Iris pigment epithelial cell (primary cell): ENCODE measurements around the gene ADH5.
"Not testable (repeated sequence)": the region's sequence is repeated elsewhere in the genome, so short reads cannot be mapped to it uniquely, and the experiment has no call there.

Source experiments
- DNase-seq: peaks from one replicate; pipeline ENCODE4 v3.0.0-alpha.2; 2011; ENCODE audit warnings: low read depth

The ADH5 gene

DNA sequence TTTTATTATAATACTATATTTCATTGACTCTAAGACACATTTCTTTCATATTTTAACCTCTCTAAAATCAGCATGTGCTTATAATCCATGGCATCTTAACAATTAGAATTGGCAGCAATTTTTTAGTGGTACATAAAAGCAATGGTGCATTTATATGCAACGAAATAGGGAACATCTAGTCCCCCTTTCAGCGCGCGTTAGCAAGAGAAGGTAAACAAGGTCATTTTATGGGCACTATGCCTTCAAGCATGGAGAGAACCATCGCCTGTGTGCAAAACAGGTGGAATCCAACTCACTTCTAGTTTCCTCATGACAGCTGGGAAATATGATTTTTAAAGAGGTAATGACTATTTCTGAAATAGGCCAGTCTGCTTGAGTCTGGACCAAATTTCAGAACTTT, 6.4 kb downstream of the ADH5 start:
- no peak for DNase-seq

DNA sequence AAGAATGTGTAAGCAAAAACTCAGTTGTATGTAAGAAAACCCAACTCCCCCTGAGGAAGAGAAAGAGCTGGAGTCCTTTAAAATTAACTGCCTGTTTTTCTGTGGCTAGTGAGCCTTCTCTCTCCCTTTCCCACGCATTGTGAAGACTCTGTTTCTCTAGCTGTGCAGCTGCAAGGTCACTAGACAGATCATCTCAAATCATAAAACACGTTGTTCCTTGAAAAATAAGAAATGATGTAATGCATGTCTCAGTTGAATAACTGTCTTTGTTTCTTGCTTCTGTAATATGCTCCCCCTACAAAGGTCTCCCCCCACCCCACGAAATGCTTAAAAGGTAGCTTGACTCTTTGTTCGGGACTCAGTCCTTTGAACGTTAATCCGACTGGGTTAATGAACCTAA, 7.7 kb downstream of the ADH5 start:
- DNase-seq: not testable (repeated sequence)

DNA sequence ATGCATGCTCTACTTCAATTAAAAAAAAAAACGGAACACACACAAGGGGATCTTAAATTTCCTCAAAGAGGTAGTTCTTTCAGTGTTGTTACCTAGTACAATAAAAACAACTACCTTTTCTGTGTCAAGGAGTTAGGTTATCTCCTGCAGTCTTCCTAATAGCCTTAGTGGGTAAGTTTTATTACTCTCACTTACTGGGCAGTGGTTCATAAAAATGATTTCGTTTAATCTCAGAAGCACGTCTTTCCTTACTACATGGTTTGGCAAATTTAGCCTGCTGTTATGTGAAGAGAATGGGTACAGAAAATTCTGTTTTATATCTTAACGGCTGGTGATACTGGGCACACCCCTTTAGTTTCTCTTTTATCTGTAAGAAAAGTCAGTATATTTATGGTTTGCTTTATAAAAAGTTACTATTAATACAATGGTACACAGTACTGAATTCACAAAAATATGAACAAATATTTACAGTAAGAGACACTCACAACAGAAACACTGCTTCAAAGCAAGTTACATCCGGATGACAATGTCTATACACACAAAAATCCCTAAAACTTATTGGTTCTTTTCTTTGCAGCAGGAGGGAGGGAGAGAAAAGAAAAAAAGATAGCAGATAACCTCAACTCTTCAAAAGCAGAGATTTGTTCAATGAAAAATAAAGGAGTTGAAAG, 8.8 kb downstream of the ADH5 start:
- DNase-seq: no peak

- DNase-seq: no peak
Observed at GRCh38 chr4:99078931-99079624, 9.5 kb downstream of the ADH5 start.

- no peak for DNase-seq
Observed at GRCh38 chr4:99078336-99078735, 10.3 kb downstream of the ADH5 start.

DNA sequence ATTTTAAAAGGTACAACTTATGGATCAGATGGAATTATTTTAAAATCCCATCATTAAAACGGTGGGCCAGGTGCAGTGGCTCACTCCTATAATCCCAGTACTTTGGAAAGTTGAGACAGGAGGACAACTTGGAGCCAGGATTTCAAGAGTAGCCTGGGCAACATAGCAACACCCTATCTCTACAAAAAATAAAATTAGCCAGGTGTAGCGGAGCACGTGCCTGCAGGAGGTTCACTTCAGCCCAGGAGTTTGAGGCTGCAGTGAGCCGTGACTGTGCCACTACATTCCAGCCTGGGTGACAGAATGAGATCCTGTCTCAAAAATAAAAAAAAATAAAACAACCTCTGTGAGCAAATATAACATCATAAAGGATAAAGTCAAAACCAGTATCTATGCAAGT, 11.4 kb downstream of the ADH5 start:
- DNase-seq: no peak

DNA sequence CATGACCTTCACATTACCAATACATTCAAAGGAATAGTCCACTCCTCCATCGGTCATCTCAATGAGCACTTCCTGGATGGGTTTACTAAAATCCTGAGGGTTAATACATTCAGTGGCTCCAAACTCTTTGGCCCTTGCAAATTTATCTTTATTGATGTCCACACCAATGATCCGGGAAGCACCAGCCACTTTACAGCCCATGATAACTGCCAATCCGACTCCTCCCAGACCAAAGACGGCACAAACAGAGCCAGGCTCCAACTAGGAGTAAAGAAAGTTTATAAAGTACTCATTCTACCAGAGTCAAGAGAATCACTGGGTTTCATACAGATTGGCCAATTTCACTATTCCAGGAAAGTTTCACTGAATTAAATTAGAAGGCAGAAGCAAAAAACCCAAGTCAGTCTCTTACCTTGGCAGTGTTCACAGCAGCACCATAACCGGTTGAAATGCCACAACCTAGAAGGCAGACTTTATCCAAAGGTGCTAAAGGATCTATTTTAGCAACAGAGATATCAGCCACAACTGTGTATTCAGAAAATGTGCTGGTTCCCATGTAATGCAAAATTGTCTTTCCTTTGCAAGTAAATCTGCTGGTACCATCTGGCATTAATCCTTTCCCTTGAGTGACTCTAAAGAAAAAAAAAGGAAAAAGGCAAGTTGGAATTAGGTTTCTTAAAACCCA, 12.2 kb downstream of the ADH5 start:
- no peak for DNase-seq

- no peak for DNase-seq
Observed at GRCh38 chr4:99074816-99075215, 13.8 kb downstream of the ADH5 start.

- no peak for DNase-seq
Observed at GRCh38 chr4:99071159-99071558, 17.4 kb downstream of the ADH5 start.

GRCh38 chr4:99067617-99068016, 21.0 kb downstream of the ADH5 start:
- DNase-seq: no peak

GRCh38 chr4:99065521-99065920, 23.1 kb downstream of the ADH5 start:
- not testable (repeated sequence) for DNase-seq

DNA sequence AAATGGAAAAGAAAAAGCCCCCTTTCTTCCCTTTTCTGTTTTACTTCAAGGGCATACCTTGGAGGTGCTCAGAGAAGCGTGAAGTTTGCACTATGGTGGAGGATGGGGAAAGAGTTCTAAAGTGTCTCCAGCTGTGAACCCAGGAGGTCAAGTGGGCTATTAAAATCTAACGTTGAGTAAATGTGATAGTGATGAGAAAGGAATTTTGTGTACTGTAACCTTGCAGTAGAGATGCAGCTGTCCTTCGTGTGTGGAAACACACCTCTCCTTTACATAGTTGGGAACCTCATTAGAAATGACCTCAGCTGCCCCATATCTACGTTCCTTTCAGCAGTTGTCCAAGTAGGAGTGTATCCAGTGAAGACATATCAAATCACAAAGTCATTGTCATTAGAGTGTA, 26.5 kb downstream of the ADH5 start:
- DNase-seq: peak; percentile 31

GRCh38 chr4:99061048-99061700, 27.4 kb downstream of the ADH5 start:
- no peak for DNase-seq

- no peak for DNase-seq
Observed at GRCh38 chr4:99059550-99059949, 29.0 kb downstream of the ADH5 start.

GRCh38 chr4:99058228-99058627, 30.4 kb downstream of the ADH5 start:
- DNase-seq: no peak

- no peak for DNase-seq
Observed at GRCh38 chr4:99054428-99054994, 34.1 kb downstream of the ADH5 start.

DNA sequence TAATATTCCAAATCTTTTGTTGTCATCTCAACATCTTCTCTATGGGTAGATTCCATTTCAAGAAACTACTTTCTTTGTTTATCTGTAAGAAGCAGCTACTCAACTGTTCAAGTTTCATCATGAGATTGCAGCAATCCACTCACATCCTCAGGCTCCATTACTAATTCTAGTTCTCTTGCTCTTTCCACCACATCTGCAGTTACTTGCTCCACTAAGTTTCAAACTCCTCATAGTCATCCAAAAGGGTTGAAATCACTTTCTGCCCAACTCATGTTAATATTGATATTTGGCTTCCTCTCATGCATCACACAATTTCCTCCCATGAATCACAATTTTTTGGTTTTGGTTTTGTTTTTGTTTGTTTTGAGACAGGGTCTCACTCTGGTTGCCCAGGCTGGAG, 35.7 kb downstream of the ADH5 start:
- DNase-seq: peak; percentile 44

DNA sequence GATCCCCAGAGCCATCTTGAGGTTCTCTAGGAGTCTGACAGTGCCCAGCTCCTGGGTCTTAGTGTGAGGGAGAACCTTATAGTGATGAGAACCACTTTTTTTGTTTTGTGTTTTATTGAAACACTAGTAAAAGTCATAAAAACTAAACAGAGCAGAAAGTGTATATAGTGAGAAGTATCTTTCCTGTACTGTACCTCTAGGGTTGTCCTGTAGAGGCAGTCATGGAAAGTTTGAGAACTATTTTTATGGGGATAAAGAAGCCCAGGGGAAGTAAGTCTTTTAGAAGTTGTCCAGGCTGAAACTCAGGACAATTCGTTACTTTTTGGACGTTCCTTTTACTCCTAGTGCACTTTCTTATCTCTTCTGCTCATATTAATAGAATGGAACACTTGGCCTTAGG, 40.9 kb downstream of the ADH5 start:
- no peak for DNase-seq

GRCh38 chr4:99043346-99043745, 45.2 kb downstream of the ADH5 start:
- no peak for DNase-seq

DNA sequence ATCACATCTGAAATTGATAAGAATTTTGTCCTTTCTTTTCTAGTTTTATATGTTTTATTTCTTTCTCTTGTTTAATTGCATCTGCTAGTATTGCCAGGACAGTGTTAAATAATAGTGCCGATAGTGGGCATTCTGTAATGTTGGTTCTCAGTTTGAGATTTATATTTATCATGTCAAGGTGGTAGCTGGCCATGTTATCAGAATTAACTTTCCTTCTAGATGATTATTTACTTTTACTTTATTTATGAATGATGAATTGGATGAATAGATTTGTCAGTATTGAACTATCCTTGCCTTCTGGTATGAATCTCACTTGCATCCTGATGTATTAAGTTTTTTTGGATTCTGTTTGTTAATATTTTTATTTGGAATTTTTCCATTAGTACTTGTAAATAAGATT, 50.4 kb downstream of the ADH5 start:
- no peak for DNase-seq

DNA sequence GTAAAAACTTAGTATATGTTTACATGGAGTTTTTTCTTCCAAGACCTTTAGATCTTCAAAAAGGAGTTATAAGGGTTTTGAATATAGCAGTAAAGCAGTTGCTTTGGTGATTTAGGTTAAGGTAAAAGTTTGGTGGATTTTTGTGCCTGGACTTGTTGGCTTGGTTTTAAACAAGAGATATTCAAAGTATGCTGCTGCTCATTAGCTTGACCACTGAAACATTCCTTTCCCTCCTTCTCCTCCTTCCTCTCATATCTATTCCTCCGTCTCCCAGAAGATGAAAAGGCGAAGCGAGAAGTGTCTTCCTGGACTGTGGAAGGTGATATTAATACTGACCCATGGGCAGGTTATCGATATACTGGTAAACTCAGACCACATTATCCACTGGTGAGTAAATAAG, 54.6 kb downstream of the ADH5 start:
- DNase-seq: peak; percentile 48

DNA sequence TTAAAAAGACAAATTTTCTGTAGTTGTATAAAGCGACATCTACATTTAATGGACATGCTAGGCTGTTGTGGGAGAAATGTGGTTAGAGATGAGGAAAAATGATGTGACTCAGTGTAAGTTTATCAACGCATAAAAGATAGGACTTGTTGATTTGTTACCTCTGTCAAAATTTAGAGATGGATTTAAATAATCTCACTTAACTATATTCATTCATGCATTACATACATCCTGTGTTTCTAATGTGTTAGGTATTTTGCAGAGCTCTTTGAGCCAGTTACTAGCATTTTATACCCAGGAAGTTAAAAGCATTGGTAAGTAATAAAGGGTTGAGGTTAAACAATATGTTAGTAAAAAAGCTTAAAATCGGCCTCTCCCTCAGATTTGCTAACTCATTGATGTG, 58.7 kb downstream of the ADH5 start:
- peak; percentile 19 for DNase-seq
